Raji (cell line): ENCODE results near the gene INSL3.

Source experiments
- POLR2A ChIP-seq: IDR thresholded peaks from 2 replicates; pipeline ENCODE4 v1.6.1; 2011; ENCODE audit warnings: low read depth, low read length, control low read depth; ENCODE audit not compliant: insufficient read depth

Gene INSL3, protein sequence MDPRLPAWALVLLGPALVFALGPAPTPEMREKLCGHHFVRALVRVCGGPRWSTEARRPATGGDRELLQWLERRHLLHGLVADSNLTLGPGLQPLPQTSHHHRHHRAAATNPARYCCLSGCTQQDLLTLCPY

GRCh38 chr19:17821190-17821589 is at the start of gene INSL3:
TSS of gene INSL3 (minus strand) at chr19:17821519. CDS start at chr19:17821506, 13 bp downstream.
- TF ChIP-seq POLR2A, result no peak

GRCh38 chr19:17869114-17869608 is 47.8 kb upstream of the INSL3 start:
- no peak for TF ChIP-seq POLR2A

GRCh38 chr19:17868669-17869068 is 47.4 kb upstream of the INSL3 start:
- no peak for TF ChIP-seq POLR2A

GRCh38 chr19:17866964-17867486 is 45.7 kb upstream of the INSL3 start:
- TF ChIP-seq POLR2A, result no peak

DNA sequence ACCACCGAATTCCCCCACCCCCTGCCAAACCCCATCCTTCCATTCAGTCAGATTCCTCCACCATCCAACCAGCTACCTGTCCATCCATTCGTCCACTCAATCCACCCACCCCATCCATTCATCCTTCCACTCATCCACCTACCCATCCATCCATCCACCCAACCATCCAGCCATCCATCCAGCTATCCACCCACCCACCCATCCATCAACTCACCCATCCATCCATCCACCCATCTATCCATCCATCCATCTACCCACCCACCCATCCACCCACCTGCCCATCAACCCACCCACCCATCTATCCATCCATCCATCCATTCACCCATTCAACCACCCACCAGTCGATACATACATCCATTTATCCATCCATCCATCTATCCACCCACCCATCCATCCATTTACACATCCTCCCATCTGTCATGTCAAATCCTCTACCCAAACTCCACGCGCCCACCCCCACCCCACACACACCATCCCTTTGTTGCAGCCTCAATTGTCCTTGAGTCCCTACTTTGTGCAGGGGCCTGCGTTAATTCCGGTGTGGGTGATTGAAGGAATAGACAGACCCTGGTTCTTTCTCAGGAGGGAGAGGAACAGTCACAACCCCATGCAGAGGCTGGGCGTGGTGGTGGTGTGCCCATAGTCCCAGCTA is 45.1 kb upstream of the INSL3 start:
- TF ChIP-seq POLR2A, result no peak; the same call in 1 of the 2 replicates

- peak; percentile 40 for TF ChIP-seq POLR2A
Observed at GRCh38 chr19:17865364-17866311, 44.3 kb upstream of the INSL3 start.

DNA sequence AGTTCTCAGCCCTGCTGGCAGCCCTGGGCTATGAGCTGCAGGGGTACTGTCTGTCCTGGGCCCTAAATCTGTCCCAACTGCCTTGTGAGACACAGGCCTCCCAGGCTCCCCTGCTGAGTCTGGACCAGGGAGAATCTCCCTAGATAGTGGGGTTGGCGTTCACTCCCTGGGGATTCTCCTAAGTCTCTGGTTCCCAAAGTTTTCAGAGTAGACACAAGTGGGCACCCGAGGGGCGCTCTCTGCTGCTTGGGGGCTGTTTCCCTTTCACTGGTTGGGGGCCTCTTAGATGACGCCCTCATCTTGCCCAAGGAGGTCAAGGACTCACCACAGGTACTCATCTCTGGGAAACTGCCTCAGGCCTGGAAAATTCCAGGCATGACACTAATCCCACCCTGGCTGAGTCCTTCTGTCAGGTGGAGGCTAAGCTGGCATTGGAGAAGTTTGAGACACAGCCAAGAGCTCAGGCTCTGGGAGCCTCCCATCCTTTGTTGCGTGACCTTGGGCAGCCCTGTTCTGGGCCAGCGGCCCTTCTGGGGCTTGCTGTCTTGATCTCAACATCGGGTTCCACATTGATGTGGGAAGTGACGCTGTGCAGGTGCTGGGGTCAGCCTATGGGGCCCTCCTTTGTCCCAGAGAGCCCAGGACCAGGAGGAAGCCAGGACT is 42.3 kb upstream of the INSL3 start:
- TF ChIP-seq POLR2A, result no peak

DNA sequence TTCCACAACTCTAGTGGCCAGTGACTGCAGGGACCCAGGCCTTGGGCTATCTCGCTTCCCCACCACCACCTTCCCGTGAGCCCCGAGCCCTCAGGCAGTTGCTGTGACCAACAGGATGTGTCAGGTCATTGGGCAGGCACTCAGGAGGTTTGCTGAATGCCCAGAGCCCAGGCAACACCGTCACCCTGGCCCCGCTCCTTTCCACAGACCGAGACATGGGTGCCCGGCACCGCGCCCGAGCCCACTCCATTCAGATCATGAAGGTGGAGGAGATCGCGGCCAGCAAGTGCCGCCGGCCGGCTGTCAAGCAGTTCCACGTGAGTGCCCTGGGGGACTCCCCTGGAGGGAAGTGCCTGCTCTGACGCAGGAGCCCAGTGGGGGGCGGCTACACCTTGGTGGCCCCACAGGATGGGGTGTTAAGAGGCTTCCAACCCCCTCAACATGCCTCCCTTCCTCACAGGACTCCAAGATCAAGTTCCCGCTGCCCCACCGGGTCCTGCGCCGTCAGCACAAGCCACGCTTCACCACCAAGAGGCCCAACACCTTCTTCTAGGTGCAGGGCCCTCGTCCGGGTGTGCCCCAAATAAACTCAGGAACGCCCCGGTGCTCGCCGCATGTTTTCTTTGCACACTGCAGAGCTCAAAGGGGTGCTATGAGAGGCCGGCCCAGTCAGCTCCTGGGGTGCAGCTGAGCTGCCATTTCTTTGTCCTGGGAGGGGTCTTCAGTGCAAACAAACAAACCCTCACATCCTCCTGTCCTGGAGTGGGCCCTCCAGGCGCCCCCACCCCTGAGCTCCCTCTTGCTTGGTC is 41.6 kb upstream of the INSL3 start:
- TF ChIP-seq POLR2A, result no peak

- no peak for TF ChIP-seq POLR2A
Observed at GRCh38 chr19:17861542-17862402, 40.5 kb upstream of the INSL3 start.

- no peak for TF ChIP-seq POLR2A
Observed at GRCh38 chr19:17860993-17861360, 39.7 kb upstream of the INSL3 start.

DNA sequence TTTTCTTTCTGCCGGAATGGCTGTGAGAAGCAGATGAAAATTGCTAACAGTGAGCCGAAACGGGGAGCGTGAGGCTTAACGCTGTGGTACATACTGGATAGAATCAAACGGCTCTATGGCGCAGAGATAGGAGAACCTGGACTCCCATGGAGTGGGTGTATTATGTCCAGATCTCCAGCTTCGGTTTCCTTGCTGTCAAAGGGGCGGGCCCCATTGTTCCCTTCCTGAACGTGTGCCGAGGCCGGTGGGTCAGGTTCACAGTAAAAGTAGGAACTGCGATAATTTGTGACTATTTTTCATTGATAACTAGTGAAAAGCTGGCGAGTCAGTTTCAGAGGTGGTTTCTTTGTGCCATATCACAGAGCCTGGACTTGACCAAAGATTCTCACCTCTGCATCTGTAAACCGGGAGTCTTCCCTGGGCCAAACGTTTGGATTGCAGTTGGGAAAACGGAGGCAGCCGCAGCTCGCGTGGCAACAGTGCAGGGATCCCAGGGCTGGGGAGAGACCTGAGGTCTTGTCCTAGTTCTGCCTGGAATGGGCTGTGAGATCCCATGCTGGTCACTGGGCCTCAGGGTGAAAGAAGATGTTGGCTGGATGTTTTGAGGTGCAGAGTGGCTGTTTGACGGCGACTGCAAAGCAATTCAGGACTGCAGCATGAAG is 39.1 kb upstream of the INSL3 start:
- 0 out of 2 replicates have a peak, but pooled peaks have one; percentile 18 for TF ChIP-seq POLR2A

DNA sequence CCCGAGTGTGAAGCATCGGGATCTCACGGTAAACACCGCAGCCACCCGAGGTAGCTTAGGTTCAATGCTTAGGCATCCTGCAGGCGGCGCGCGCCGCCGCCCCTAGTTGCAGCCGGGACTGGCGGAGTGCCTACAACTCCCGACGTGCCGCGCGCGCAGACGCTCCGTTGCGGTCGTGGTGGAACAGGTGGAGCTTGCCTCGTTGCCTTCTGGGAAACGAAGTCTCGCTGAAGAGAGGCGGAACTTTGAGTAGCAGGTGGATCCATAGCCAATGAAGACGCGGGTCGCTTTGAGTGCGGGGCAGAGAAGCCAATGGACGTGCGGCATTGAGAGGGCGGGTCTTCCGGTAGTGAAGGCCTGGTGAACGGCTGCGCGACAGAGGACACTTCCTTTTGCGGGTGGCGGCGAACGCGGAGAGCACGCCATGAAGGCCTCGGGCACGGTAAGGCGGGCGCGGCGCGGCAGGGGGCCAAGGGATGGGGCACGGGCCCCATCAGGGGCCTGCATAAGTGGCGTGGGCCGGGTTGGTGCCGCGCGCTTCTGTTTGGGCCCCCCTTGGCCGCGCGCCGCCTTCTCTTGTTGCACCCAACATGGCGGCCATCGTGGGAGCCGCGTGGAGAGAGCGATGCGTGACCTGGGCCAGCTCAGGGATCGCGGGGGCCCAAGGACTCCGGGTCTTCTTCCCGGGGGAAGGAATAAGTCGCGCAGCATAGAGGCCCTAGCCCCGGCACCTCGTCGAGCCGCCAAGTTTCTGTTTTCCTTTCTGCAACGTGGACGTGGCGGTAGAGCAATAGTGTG is 38.4 kb upstream of the INSL3 start, which contains the start of gene RPL18A:
Gene RPL18A (plus strand): TSS at position 378 of the 798 bp plus-strand sequence. CDS start 47 bp downstream, at position 425.
- TF ChIP-seq POLR2A, result peak; percentile 85
